Measurements from ENCODE around the gene ST3GAL5. TPM values are rescaled to one million over a fixed set of nuclear protein-coding genes. Genes with fewer than 3 reads are reported as not detected.
"Not testable (repeated sequence)": the region's sequence is repeated elsewhere in the genome, so short reads cannot be mapped to it uniquely, and the experiment has no call there.

The ST3GAL5 gene
- total RNA-seq, 1 donor from 2014 or later: 29.7 TPM

GRCh38 chr2:85834466-85834865 lies 54.3 kb downstream of the ST3GAL5 start:
- FAIRE-seq (no peak), DNase-seq (ENCODE audit: low read depth) (no peak)
- H3K27me3 ChIP-seq (ENCODE audit: control insufficient read depth, insufficient read depth, low read length): no peaks in the 10 kb centered on the region
- TF ChIP-seq CTCF (IDR thresholded peaks at IDR 0.05; ENCODE audit: insufficient read depth, low read length, severe bottlenecking): no peak
- no peaks in the 10 kb centered on the region for H3K36me3 ChIP-seq (ENCODE audit: control insufficient read depth, insufficient read depth, low read length)
- H3K4me3 ChIP-seq (ENCODE audit: low read depth, low read length): no peak overlapping the region

GRCh38 chr2:85831735-85832134 lies 57.1 kb downstream of the ST3GAL5 start:
- no peak for DNase-seq (ENCODE audit: low read depth)
- H3K4me3 ChIP-seq (ENCODE audit: low read depth, low read length): no peak overlapping the region
- H3K36me3 ChIP-seq (ENCODE audit: control insufficient read depth, insufficient read depth, low read length): no peaks in the 10 kb centered on the region
- no peaks in the 10 kb centered on the region for H3K27me3 ChIP-seq (ENCODE audit: control insufficient read depth, insufficient read depth, low read length)
- TF ChIP-seq CTCF (IDR thresholded peaks at IDR 0.05; ENCODE audit: insufficient read depth, low read length, severe bottlenecking): no peak
- FAIRE-seq: no peak

- Histone ChIP-seq H3K36me3 (ENCODE audit: control insufficient read depth, insufficient read depth, low read length) (no peaks in the 10 kb centered on the region), H3K4me3 (ENCODE audit: low read depth, low read length) (no peak overlapping the region), H3K27me3 (ENCODE audit: control insufficient read depth, insufficient read depth, low read length) (no peaks in the 10 kb centered on the region)
- TF ChIP-seq CTCF (IDR thresholded peaks at IDR 0.05; ENCODE audit: insufficient read depth, low read length, severe bottlenecking): peak; percentile 14
- DNase-seq (ENCODE audit: low read depth) (peak; percentile 17), FAIRE-seq (no peak)
Measured at GRCh38 chr2:85830645-85831044, 58.1 kb downstream of the ST3GAL5 start.

GRCh38 chr2:85829394-85829793 lies 59.4 kb downstream of the ST3GAL5 start:
- not testable (repeated sequence) for H3K36me3 ChIP-seq (ENCODE audit: control insufficient read depth, insufficient read depth, low read length); H3K27me3 ChIP-seq (ENCODE audit: control insufficient read depth, insufficient read depth, low read length); FAIRE-seq; DNase-seq (ENCODE audit: low read depth); H3K4me3 ChIP-seq (ENCODE audit: low read depth, low read length)

GRCh38 chr2:85828725-85829124 lies 60.1 kb downstream of the ST3GAL5 start:
- no peaks in the 10 kb centered on the region for H3K27me3 ChIP-seq (ENCODE audit: control insufficient read depth, insufficient read depth, low read length)
- no peak for FAIRE-seq
- no peaks in the 10 kb centered on the region for H3K36me3 ChIP-seq (ENCODE audit: control insufficient read depth, insufficient read depth, low read length)
- no peak for DNase-seq (ENCODE audit: low read depth)
- no peak overlapping the region for H3K4me3 ChIP-seq (ENCODE audit: low read depth, low read length)
- no peak for TF ChIP-seq CTCF (IDR thresholded peaks at IDR 0.05; ENCODE audit: insufficient read depth, low read length, severe bottlenecking)

GRCh38 chr2:85827879-85828569 lies 60.8 kb downstream of the ST3GAL5 start:
- FAIRE-seq: no peak
- no peaks in the 10 kb centered on the region for H3K27me3 ChIP-seq (ENCODE audit: control insufficient read depth, insufficient read depth, low read length)
- no peak for TF ChIP-seq CTCF (IDR thresholded peaks at IDR 0.05; ENCODE audit: insufficient read depth, low read length, severe bottlenecking)
- H3K36me3 ChIP-seq (ENCODE audit: control insufficient read depth, insufficient read depth, low read length): no peaks in the 10 kb centered on the region
- no peak for DNase-seq (ENCODE audit: low read depth)
- no peak overlapping the region for H3K4me3 ChIP-seq (ENCODE audit: low read depth, low read length)
